GM18508 (cell line): ENCODE results near the gene MRPL33.

Experiments used
- ATAC-seq: cut with Tn5 transposase; IDR thresholded peaks from one replicate; pipeline ENCODE4 v1.9.1; 2021; ENCODE audit warnings: moderate number of reproducible peaks; ENCODE audit not compliant: insufficient read depth, unreplicated experiment

MRPL33 gene

GRCh38 chr2:27806311-27807059 is 35.0 kb downstream of the MRPL33 start:
- no peak for ATAC-seq

GRCh38 chr2:27807476-27807875 is 36.0 kb downstream of the MRPL33 start:
- ATAC-seq = no peak

GRCh38 chr2:27808418-27808817 is 36.9 kb downstream of the MRPL33 start:
- ATAC-seq = no peak

DNA sequence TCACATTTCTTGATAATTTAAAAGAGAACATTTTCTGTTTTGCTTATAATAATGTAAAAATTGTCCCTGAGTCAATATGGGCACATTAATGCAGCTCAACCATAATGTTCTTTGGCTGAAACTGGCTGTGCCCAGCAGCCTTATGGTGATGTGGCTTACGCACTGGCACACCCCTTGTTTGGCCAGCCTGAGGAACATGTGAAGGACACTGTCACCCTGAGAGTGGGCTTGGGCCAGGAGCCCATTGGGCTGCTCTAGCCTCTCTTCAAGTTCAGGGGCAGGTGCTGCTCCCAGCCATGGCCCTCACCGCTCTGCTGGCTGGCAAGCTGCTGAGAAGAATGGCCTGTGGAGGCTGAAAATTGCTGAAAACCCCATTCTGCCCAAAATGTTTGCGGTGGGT is 37.5 kb downstream of the MRPL33 start:
- no peak for ATAC-seq

GRCh38 chr2:27809761-27810241 is 38.3 kb downstream of the MRPL33 start:
- no peak for ATAC-seq

GRCh38 chr2:27810455-27810854 is 38.9 kb downstream of the MRPL33 start:
- no peak for ATAC-seq

GRCh38 chr2:27811768-27812167 is 40.2 kb downstream of the MRPL33 start:
- ATAC-seq = no peak

- no peak for ATAC-seq
Measured at GRCh38 chr2:27814758-27815157, 43.2 kb downstream of the MRPL33 start.

- ATAC-seq = no peak
Measured at GRCh38 chr2:27815860-27816438, 44.4 kb downstream of the MRPL33 start.

DNA sequence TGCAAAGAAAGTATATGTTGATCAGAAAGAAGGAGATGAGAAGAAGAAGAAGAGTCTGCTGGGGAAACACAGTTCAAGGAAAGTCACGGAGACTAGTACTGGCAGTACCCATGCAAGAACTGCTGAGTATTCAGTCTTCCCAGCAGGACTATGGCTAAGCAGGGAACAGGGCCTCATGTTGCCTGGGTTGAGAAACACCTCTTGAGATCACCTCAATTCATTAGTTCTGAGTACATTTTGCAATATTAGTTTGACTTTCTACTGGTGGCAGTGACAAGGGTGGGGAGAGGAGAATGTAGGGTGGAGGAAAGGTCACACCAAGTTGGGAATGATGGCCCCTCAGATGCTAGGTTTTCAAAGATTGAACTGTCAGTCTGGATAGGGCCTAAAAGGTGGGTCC is 50.5 kb downstream of the MRPL33 start:
- no peak for ATAC-seq

- ATAC-seq = no peak
Measured at GRCh38 chr2:27823135-27823534, 51.6 kb downstream of the MRPL33 start.

- ATAC-seq = no peak
Measured at GRCh38 chr2:27823569-27823968, 52.0 kb downstream of the MRPL33 start.

DNA sequence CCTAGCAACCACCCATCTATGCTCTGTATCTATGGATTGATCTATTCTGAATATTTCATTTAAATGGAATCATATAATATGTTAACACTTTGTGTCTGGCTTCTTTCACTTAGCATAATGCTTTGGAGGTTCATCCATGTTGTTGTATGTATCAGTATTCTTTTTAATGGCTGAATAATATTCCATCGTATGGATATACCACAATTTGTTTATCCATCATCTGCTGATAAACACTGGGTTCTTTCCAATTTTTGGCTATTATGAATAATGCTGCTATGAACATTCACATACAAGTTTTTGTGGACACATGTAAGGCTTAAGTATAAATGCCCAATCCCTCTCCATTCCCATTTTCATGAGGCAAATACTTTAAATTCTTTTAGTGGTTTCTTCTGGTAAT is 52.9 kb downstream of the MRPL33 start:
- no peak for ATAC-seq

DNA sequence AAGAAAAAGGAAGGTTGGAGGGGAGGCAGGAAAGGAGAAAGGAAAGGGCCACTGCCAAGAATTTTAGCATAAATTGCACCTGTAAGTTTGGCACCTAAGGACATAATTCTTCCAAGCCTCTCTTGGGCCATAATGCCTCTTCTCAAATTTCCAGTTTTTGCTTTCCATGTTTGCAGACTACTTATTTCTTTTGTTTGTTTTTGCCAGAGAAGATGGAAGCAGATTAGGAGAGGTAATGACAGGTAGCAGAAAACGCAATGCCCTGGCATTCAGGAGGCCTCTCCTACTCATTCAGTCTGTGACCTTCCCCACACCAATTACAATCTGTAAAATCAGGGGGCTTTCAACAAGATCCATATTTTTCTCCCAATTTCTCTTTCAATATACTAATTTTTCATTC is 56.8 kb downstream of the MRPL33 start:
- no peak for ATAC-seq
